B cell (primary cell): ENCODE data around the gene TRERF1. TPM values are rescaled to one million over a fixed set of nuclear protein-coding genes. Genes with fewer than 3 reads are reported as not detected.

Source experiments
- ATAC-seq: fragments of 200-7000 bp; cut with Tn5 transposase; one replicate; pipeline ENCODE4 v1.10.0; 2021; ENCODE audit warnings: low read depth, mild to moderate bottlenecking, moderate number of reproducible peaks, moderate library complexity
- CTCF ChIA-PET: fragments of 350-600 bp; sonication (Branson Sonifier 250); formaldehyde crosslinking; loops from one replicate; lab custom pipeline; 2021; ENCODE audit warnings: antibody characterized with exemption, inconsistent platforms; lab: Charles Lee
- POLR2A ChIA-PET: fragments of 350-600 bp; sonication (Branson Sonifier 250); formaldehyde crosslinking; loops from one replicate; lab custom pipeline; 2021; ENCODE audit warnings: antibody characterized with exemption; lab: Charles Lee
- DNase-seq: peaks from one replicate; pipeline ENCODE4 v3.0.0; 2013
- H2AFZ ChIP-seq: 2 replicates; pipeline ENCODE4 v1.6.1; 2012; ENCODE audit warnings: mild to moderate bottlenecking, low read depth, low read length; ENCODE audit not compliant: insufficient read depth, poor library complexity, severe bottlenecking
- H3K27ac ChIP-seq, 2 donors: 1 replicate in 1 of 2; 2 replicates in 1 of 2; pipeline ENCODE4 v1.5.1; 2012 to 2013; ENCODE audit warnings: low read length in 2 of 2, mild to moderate bottlenecking in 2 of 2, moderate library complexity in 1 of 2
- H3K27me3 ChIP-seq, 4 experiments: fragments of 200-600 bp in 1 of 4; sonication (generic) in 1 of 4; replicated peaks in 1 of 4; 1 replicate in 2 of 4; 2 replicates in 2 of 4; pipeline versions ENCODE4 v1.6.1 to v1.7.0; 2013 to 2016; ENCODE audit warnings: low read length in 3 of 4, mild to moderate bottlenecking in 2 of 4, mixed read lengths in 1 of 4, moderate library complexity in 1 of 4; ENCODE audit not compliant: insufficient read depth in 4 of 4, control insufficient read depth in 3 of 4; ENCODE audit errors: control extremely low read depth in 1 of 4
- H3K36me3 ChIP-seq, 2 experiments: replicated peaks in 1 of 2; 1 replicate in 1 of 2; 2 replicates in 1 of 2; pipeline versions ENCODE4 v1.6.1 to v1.7.1; 2013; ENCODE audit warnings: low read length in 1 of 2; ENCODE audit not compliant: insufficient read depth in 2 of 2, control insufficient read depth in 1 of 2; ENCODE audit errors: control extremely low read depth in 1 of 2, extremely low read depth in 1 of 2
- H3K4me1 ChIP-seq, 2 donors: fragments of 200-600 bp in 1 of 2; sonication (generic) in 1 of 2; 1 replicate in 1 of 2; 2 replicates in 1 of 2; pipeline versions ENCODE4 v1.5.1 to v1.6.1; 2013 to 2017; ENCODE audit warnings: low read length in 2 of 2; ENCODE audit not compliant: control insufficient read depth in 2 of 2, insufficient read depth in 2 of 2
- H3K4me2 ChIP-seq: replicated peaks from 2 replicates; pipeline ENCODE3; 2012; ENCODE audit warnings: mild to moderate bottlenecking, low read depth, low read length; ENCODE audit not compliant: poor library complexity, severe bottlenecking
- H3K4me3 ChIP-seq, 5 experiments: fragments of 200-600 bp in 1 of 5; sonication (generic) in 1 of 5; 1 replicate in 3 of 5; 2 replicates in 2 of 5; pipeline versions ENCODE4 v1.5.1 to v1.7.0; 2011 to 2016; ENCODE audit warnings: low read length in 4 of 5, mild to moderate bottlenecking in 4 of 5, low read depth in 2 of 5, control low read depth in 1 of 5, moderate library complexity in 1 of 5; ENCODE audit not compliant: insufficient read depth in 1 of 5; ENCODE audit errors: control extremely low read depth in 1 of 5, extremely low read depth in 1 of 5
- H3K79me2 ChIP-seq: fragments of 200-600 bp; sonication (generic); one replicate; pipeline ENCODE4 v1.6.0; 2016; ENCODE audit warnings: low read length; ENCODE audit not compliant: control insufficient read depth, insufficient read depth
- H3K9ac ChIP-seq: fragments of 200-600 bp; sonication (generic); 2 replicates; pipeline ENCODE4 v1.6.1; 2017; ENCODE audit warnings: mild to moderate bottlenecking, low read length, moderate library complexity
- H3K9me3 ChIP-seq, 3 donors: one replicate each; pipeline versions ENCODE4 v1.6.1 to v1.7.1; 2013; ENCODE audit warnings: low read length in 2 of 3; ENCODE audit not compliant: control insufficient read depth in 2 of 3, insufficient read depth in 1 of 3; ENCODE audit errors: control extremely low read depth in 1 of 3
- H4K20me1 ChIP-seq: 2 replicates; pipeline ENCODE4 v1.6.0; 2012; ENCODE audit warnings: mild to moderate bottlenecking, low read length; ENCODE audit not compliant: insufficient read depth, control insufficient read depth, poor library complexity, severe bottlenecking
- H3K27ac Mint-ChIP-seq: one replicate; pipeline ENCODE4 v1.8.0; 2021; ENCODE audit warnings: mixed read lengths
- H3K27me3 Mint-ChIP-seq: one replicate; pipeline ENCODE4 v1.8.0; 2021; ENCODE audit warnings: mixed read lengths
- H3K4me1 Mint-ChIP-seq: one replicate; pipeline ENCODE4 v1.8.0; 2021; ENCODE audit warnings: mixed read lengths
- H3K4me3 Mint-ChIP-seq: one replicate; pipeline ENCODE4 v1.8.0; 2021; ENCODE audit warnings: mixed read lengths
- H3K9me3 Mint-ChIP-seq: one replicate; pipeline ENCODE4 v1.8.0; 2022; ENCODE audit warnings: mixed read lengths; ENCODE audit not compliant: insufficient read depth
- CTCF ChIP-seq: fragments of 200-600 bp; IDR thresholded peaks from one replicate; pipeline ENCODE4 v1.8.0; 2022; ENCODE audit warnings: antibody characterized with exemption, mild to moderate bottlenecking
- EZH2 ChIP-seq: IDR thresholded peaks from 2 replicates; pipeline ENCODE4 v1.6.1; 2012; ENCODE audit warnings: borderline replicate concordance, low read depth, mild to moderate bottlenecking, moderate library complexity, low read length; ENCODE audit not compliant: insufficient read depth, poor library complexity, severe bottlenecking
- WGBS: methylation state at CpG from one replicate; pipeline ENCODE4 v1.1.5; 2013; ENCODE audit warnings: missing lambda C conversion rate; ENCODE audit not compliant: insufficient coverage; 5-methylcytosine and 5-hydroxymethylcytosine counted together
- intact Hi-C: fragments of 100-400 bp; cut with micrococcal nuclease; formaldehyde crosslinking; loops from one replicate; pipeline ENCODE4 v1.10.0; 2022
- polyA plus RNA-seq: library from polyadenylated mRNA; depleted of rRNA; stranded (reverse); fragments of >200 nt; gene quantifications from 2 replicates; pipeline ENCODE4 v1.2.3, GENCODE V29; 2012
- total RNA-seq, 2 donors: library from RNA; stranded (reverse); fragments of 120-200 nt in 1 of 2; gene quantifications; 1 replicate in 1 of 2; 2 replicates in 1 of 2; pipeline versions ENCODE4 v1.2.3 to v1.2.4, GENCODE V29; 2013 to 2022

The TRERF1 gene
- total and polyA plus RNA-seq, 2 donors (not counting 1 experiment from before 2014, with no cell fraction given): 3.5 to 6.7 TPM

- no peak for DNase-seq
Observed at GRCh38 chr6:42332916-42333315, 118.8 kb downstream of the TRERF1 start.

GRCh38 chr6:42331019-42331418 lies 120.7 kb downstream of the TRERF1 start:
- POLR2A ChIA-PET: interaction anchor here (0.6 kb wide), 2 partner anchors 11 to 253 kb away, joined by 3 read pairs; no protein-coding TSS in a partner anchor
- Histone ChIP-seq H3K9me3 (no peaks in the 10 kb centered on the region), H3K9ac (no peak overlapping the region), H3K4me3 (no peak overlapping the region), H4K20me1 (no peaks in the 10 kb centered on the region), H3K27me3 (no peaks in the 10 kb centered on the region), H3K4me2 (no peak overlapping the region), H3K27ac (no peak overlapping the region), H3K4me1 (no peaks in the 10 kb centered on the region), H3K79me2 (no peaks in the 10 kb centered on the region), H2AFZ (no peak overlapping the region), H3K36me3 (no peaks in the 10 kb centered on the region)
- ATAC-seq (no peak), DNase-seq (no peak)
- intact Hi-C loops: no loop called here
- WGBS: 90% methylated on average over 1 of the region's 4 CpGs
- Mint-ChIP-seq H3K9me3 (no peaks in the 10 kb centered on the region), H3K27ac (no peak overlapping the region), H3K4me1 (no peaks in the 10 kb centered on the region), H3K27me3 (no peaks in the 10 kb centered on the region), H3K4me3 (no peak overlapping the region)
- TF ChIP-seq EZH2 (no peak), CTCF (no peak)
- CTCF ChIA-PET: interaction anchor here (1.6 kb wide), 1 partner anchor 217 kb away, joined by 4 read pairs; no protein-coding TSS in a partner anchor

More at GRCh38 chr6:42332916-42333315, 118.8 kb downstream of the TRERF1 start:
- H3K9ac ChIP-seq: no peak overlapping the region
- H3K4me2 ChIP-seq: no peak overlapping the region
- no peak overlapping the region for H3K4me3 ChIP-seq
- ATAC-seq: no peak
- Mint-ChIP-seq H3K27me3 (no peaks in the 10 kb centered on the region), H3K9me3 (no peaks in the 10 kb centered on the region), H3K4me1 (no peaks in the 10 kb centered on the region), H3K4me3 (no peak overlapping the region), H3K27ac (no peak overlapping the region)
- POLR2A ChIA-PET: no interaction called here
- H3K79me2 ChIP-seq: no peaks in the 10 kb centered on the region
- no peaks in the 10 kb centered on the region for H3K27me3 ChIP-seq
- H2AFZ ChIP-seq: no peak overlapping the region
- no peaks in the 10 kb centered on the region for H3K4me1 ChIP-seq
- no peaks in the 10 kb centered on the region for H3K36me3 ChIP-seq
- intact Hi-C loops: no loop called here
- TF ChIP-seq EZH2 (no peak), CTCF (no peak)
- H3K27ac ChIP-seq: no peak overlapping the region
- no peaks in the 10 kb centered on the region for H4K20me1 ChIP-seq
- no peaks in the 10 kb centered on the region for H3K9me3 ChIP-seq
- CTCF ChIA-PET: no interaction called here
- no CpG with 5 or more reads among the region's 4 CpGs for WGBS
